Stimulated activated CD4-positive, alpha-beta T cell treated with anti-CD3 and anti-CD28 coated beads, Interleukin-15, amount 100 ng/mL, for 24 hours (primary cell): Measurements from ENCODE around the gene HACD2.
"Not testable (repeated sequence)": the region's sequence is repeated elsewhere in the genome, so short reads cannot be mapped to it uniquely, and the experiment has no call there.

ENCODE experiments used
- DNase-seq: peaks from one replicate; pipeline ENCODE4 v3.0.0-alpha.2; 2020

HACD2 gene

GRCh38 chr3:123522320-123523022 lies 62.4 kb downstream of the HACD2 start:
- DNase-seq, result no peak

GRCh38 chr3:123521179-123521969 lies 63.5 kb downstream of the HACD2 start:
- no peak for DNase-seq

- DNase-seq, result no peak
These were observed 64.2 kb downstream of the HACD2 start for GRCh38 chr3:123520656-123521055.

GRCh38 chr3:123518892-123519485 lies 65.9 kb downstream of the HACD2 start:
- DNase-seq, result no peak

- DNase-seq, result no peak
These were observed 73.1 kb downstream of the HACD2 start for GRCh38 chr3:123511726-123512125.

DNA sequence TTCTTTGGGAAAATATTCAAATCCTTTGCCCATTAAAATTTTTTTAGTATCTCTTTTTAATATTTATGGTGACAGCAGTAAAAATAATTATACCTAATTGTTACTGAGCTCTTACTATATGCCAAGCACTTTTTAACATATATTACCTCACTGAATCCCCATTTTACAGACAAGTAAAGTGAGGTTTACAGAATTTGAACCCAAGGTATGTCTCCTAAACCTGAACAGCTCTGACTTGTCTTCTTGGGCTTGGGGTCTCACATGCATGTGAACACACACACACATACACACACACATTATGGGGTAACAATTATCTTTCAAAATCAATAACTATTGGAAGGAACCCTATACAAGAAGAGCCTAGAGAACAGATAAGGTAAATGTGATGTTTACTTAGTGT lies 73.8 kb downstream of the HACD2 start:
- DNase-seq, result no peak

GRCh38 chr3:123508178-123508577 lies 76.7 kb downstream of the HACD2 start:
- no peak for DNase-seq

DNA sequence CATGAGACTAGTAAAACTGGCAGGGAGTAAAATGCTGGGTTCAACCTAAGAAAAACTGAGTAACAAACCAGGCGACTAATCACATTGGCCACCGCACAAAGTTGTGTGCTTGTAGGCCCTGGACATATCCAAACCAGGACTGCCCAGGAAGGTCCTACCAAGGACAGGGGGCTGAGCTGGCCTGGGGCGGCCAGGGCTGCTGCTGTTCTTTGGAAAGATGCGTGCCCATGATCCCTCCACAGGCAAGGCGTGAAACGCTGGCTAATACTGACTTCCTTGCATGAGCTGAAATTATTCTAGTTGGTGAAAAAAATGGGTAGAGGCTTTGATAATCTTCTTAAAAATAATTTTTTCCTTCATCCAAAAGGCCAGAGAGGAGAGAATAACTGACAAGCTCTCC lies 79.0 kb downstream of the HACD2 start:
- DNase-seq, result no peak

DNA sequence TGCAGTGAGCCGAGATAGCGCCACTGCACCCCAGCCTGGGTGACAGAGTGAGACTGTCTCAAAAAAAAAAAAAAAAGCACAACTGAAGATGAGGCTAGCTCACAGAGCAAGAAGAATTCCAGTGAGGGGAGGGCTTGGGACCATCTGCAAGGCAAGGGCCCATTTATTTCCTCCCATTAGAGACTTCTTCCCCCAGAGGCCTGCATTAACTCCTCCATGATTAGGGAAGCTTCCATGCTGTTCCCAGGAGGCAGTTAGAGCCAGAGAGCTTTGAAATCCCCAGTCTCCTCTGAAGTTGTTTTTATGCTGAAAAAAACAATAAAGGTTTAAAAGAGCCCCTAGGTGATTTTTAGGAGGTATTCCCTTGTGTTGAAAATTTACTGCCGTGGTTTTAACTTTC lies 81.7 kb downstream of the HACD2 start:
- DNase-seq, result no peak

GRCh38 chr3:123499322-123499721 lies 85.5 kb downstream of the HACD2 start:
- no peak for DNase-seq

DNA sequence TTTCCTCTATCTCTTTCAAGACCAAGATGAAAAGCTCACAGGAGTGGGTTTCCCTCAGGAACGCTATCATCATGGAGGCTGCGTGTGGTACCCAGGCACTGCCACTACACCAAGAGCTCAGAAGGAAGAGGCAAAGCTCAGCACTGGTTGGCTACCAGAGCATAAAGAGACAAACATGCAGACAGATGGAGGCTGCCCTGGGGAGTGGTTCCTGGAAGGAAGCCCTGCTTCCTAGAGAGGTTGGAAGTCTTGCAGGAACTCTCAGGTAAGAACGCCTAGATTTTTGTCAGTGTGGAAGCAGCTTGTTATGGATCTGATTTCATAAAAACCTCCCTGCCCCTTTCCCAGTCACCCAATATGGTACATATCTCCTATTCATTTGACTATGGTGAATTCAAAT lies 86.1 kb downstream of the HACD2 start:
- DNase-seq, result no peak

DNA sequence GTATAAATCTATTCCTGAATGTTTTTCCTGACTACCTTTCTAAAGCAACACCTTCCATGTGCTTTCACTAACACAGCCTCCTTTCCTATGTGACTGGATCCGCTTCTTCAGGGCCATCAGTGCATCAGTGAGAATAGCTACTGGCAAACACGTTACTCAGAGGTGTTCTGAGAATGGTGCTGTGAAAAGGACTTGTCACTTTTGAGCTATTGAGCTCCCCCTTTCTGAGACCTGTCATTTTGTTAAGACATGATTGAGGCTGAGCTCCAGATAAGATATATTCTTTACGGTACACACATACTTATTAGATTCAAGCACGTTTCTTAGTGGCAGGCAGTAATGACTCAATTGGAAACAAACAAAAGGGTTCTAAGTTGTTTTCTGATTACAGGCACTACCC lies 90.9 kb downstream of the HACD2 start:
- no peak for DNase-seq

GRCh38 chr3:123491966-123492587 lies 92.8 kb downstream of the HACD2 start:
- no peak for DNase-seq

- DNase-seq, result peak; percentile 57
These were observed 95.4 kb downstream of the HACD2 start for GRCh38 chr3:123489400-123490004.

DNA sequence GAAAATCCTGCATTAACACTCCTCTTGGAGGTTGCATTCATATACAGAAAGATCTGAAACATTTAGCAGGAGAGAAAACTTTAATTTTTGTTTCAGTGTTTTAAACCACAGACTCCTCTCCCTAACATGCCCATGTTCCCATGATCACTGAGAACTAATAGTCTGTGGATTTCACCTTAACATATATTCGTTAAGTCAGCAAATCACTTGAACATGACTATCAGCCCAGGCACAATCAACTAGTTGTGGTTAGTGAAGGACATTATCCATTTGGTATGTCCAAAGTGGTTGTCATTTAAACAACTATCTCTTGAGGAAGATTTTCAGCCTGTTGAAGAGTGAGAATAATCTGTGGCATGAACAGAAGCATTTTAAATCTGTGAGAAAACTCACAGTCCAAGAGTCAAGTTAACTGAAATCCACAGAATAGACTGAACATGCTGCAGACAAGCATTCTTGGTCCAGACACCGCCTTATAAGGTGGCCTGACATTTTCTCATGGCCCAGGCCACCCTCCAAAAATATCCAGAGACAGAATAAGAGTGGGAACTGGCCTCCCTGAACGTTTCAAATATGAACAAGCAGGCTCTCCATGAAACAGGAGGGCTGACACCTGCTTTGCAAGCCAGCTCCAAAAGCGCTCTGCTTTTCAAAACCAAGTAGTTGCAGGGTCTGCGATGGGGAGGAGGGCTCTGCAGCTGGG lies 96.1 kb downstream of the HACD2 start:
- DNase-seq, result no peak

DNA sequence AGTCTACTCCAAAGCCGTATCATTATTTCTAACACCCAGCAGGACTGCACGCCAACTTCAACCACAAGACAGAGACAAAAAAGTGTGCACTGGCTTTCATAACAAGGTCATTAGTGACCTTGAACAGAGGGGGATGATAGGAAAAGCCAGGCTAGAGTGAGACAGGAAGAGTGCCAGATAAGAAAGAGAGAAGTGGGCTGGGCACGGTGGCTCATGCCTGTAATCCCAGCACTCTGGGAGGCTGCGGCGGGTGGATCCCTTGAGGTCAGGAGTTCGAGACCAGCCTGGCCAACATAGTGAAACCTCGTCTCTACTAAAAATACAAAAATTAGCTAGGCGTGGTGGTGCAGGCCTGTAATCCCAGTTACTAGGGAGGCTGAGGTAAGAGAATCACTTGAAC lies 97.8 kb downstream of the HACD2 start:
- not testable (repeated sequence) for DNase-seq

GRCh38 chr3:123486460-123486859 lies 98.4 kb downstream of the HACD2 start:
- no peak for DNase-seq

- no peak for DNase-seq
These were observed 99.3 kb downstream of the HACD2 start for GRCh38 chr3:123485551-123485950.

DNA sequence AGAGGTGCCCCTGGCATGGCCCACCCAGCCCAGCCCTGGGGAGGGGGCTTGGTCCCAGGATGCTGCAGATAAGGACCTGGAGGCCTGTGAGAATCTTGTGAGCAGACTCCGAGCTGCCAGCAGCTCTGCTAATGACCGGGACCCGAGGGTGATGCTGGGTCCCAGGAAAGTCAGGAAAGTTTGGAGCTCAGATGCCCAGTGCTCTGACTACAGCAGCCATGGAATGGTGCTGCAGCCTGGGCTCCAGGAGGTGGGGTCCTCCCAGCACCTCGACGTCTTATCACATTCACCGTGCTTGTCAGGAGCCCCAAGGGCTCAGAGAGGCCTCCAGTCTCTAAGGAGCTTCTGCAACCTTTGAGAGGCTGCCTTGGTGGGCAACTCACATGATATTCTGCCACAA lies 101.7 kb downstream of the HACD2 start:
- DNase-seq, result no peak

DNA sequence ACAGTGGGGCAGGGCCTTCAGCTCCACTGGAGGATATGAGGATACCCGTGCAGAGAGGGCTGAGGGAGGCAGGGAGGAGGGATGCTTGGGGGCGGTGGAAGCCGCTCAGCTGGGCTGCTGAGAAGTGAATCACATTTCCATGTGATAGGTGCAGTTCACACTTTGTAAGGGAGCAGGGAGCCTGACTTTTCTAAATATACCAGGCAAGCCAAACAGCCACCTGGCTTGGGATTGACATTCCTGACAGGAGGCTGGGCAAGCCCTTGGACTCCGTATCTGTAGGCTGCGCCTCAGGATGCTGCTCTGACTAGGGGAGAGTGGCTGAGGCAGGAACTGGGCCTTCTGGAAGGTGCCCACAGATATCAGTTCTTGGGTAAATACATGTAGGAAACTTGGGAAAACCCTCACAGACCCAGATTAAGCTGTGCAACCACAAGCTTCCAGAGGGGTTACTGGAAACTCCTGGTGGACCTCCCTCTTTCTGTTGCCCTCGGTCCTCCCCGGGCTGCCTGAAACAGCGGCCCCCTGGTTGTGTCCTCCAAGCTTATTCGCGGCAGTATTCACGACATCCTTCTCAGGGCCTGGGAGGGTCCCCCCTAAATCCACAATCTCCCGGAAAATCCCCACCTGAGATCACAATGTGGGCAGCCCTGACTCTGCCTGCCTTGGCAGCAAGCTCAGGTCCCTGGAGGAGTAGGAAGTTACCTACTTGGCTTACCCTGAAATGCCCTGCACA lies 103.0 kb downstream of the HACD2 start:
- DNase-seq, result no peak

DNA sequence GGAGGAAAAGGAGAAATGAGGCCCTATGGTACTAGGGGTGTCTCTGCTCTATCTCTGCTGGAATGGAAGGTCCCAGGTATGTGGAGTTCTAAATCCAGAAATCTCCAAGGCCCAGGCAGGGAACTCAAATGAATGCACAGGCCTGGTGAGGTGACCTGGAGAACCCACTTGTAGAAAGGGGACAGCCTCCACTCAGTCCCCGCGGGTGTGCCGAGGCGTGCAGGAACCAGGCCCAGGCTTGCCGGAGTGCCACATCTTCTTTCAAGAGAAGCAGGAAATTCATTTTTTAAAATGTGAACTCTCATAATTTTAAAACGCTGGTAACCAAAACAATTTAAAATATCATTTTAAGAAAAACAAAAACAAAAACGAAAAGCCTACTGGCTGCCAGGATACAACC lies 103.8 kb downstream of the HACD2 start:
- DNase-seq, result no peak

DNA sequence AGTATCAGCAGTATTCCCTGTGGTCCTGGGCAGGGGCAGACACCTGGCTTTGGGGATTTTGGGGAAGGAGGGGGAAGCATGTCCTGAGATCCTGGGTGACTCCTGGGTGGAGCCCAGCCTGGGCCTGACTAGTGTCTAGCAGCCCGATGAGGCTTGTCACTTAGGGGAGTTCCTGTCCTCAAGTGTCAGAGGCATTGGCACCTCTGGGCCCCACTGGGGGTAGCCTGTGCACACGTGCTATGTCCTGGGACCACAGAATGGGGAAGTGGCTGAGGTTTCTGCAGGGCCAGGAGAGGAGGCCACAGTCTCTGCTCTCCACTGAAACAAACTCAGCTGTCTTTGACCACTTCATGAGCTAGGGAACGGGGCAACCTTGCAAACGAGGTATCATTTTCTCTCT lies 104.4 kb downstream of the HACD2 start:
- no peak for DNase-seq
